LNCaP clone FGC (cell line): ENCODE data around the gene PPME1.

Experiments
- DNase-seq: peaks from one replicate; pipeline ENCODE4 v3.0.0-alpha.2; 2011; ENCODE audit warnings: low read depth
- H3K4me3 ChIP-seq: 2 replicates; pipeline ENCODE4 v1.5.1; 2011; ENCODE audit warnings: mild to moderate bottlenecking, low read depth, low read length, control low read depth
- CTCF ChIP-seq: IDR thresholded peaks from 2 replicates; pipeline ENCODE4 v1.5.1; 2012; ENCODE audit warnings: mild to moderate bottlenecking; ENCODE audit not compliant: control insufficient read depth, insufficient read depth; ENCODE audit errors: extremely low read depth

Gene PPME1

GRCh38 chr11:74142624-74143023 is 28.5 kb upstream of the PPME1 start:
- no peak for TF ChIP-seq CTCF
- no peak overlapping the region for H3K4me3 ChIP-seq
- DNase-seq, result no peak

- H3K4me3 ChIP-seq, result no peak overlapping the region
- DNase-seq, result no peak
- TF ChIP-seq CTCF, result no peak
Observed at GRCh38 chr11:74144592-74144991, 26.5 kb upstream of the PPME1 start.

- DNase-seq, result no peak
- no peak overlapping the region for H3K4me3 ChIP-seq
- no peak for TF ChIP-seq CTCF
Observed at GRCh38 chr11:74147199-74147929, 23.7 kb upstream of the PPME1 start.

- no peak for TF ChIP-seq CTCF
- no peak for DNase-seq
- H3K4me3 ChIP-seq, result no peak overlapping the region
Observed at GRCh38 chr11:74153224-74153623, 17.9 kb upstream of the PPME1 start.

- no peak for TF ChIP-seq CTCF
- no peak for DNase-seq
- H3K4me3 ChIP-seq, result no peak overlapping the region
Observed at GRCh38 chr11:74154620-74155281, 16.3 kb upstream of the PPME1 start.

- H3K4me3 ChIP-seq, result no peak overlapping the region
- TF ChIP-seq CTCF, result no peak
- no peak for DNase-seq
Observed at GRCh38 chr11:74157169-74157568, 13.9 kb upstream of the PPME1 start.
